Activated T-helper 9 cell treated with anti-CD3 and anti-CD28 coated beads, Interleukin-2, amount 50 U/mL, for 16 hours (primary cell): ENCODE results near the gene FBXO45.
"Not testable (repeated sequence)": the region's sequence is repeated elsewhere in the genome, so short reads cannot be mapped to it uniquely, and the experiment has no call there.

Experiments used
- DNase-seq: peaks from one replicate; pipeline ENCODE4 v3.0.0-alpha.2; 2020; ENCODE audit warnings: low read depth

Gene FBXO45

GRCh38 chr3:196619223-196619622 lies 50.8 kb downstream of the FBXO45 start:
- no peak for DNase-seq

GRCh38 chr3:196619627-196620026 lies 51.2 kb downstream of the FBXO45 start:
- DNase-seq = not testable (repeated sequence)

- DNase-seq = no peak
Observed at GRCh38 chr3:196620161-196620604, 51.7 kb downstream of the FBXO45 start.

DNA sequence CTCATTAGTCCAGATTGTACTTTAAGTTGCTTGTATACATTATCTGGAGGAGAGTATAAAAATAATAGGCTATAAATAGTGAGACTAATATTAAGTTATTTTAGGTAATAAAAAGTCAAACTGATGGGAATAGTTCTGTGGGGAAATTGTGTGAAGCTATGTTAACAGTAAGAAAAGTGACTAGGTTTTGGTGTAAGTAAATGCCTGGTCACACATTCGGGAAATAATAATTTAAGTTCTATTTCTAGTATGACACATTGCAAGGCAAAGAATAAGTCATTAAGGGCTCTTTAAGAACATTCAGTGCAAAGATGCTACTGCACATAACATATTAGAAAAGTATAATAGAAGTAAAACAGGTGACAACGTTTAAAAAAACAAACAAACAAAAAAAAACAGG lies 52.2 kb downstream of the FBXO45 start:
- DNase-seq = no peak

GRCh38 chr3:196621611-196622010 lies 53.2 kb downstream of the FBXO45 start:
- DNase-seq = no peak

DNA sequence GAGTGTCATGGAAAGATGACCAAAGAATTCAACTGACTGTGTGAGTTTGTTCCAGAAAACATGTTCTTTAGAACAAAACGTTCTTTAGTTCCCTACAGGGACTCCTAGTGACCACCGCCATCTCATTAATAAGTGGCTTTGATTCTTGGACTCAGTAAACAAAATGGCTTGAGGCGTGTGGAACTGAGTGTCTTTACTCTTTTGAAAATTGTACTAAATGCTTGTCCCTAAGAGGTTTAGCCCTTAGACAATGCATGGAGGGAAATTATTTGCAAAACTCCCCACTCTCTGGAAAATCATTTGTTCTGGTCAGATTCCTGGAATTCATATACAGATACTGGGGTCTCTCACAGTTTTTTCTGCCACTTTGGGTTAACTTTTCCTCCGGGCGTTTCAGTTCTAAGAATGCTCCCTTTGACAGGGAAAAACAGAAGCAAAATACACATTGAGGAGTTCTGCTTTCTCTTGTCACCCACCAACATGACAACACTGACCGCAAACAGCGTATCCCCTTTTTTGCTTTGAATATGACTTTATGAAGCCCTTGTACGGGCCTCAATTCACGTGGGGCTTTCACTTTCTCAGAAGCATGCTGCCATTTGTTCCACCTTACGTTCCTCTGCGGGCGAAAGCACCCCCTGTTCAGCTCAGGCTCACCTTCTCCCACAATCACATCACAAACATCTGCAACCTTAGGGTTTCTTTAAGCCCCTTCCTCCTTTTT lies 55.8 kb downstream of the FBXO45 start:
- DNase-seq = no peak

GRCh38 chr3:196624907-196625306 lies 56.4 kb downstream of the FBXO45 start:
- no peak for DNase-seq

DNA sequence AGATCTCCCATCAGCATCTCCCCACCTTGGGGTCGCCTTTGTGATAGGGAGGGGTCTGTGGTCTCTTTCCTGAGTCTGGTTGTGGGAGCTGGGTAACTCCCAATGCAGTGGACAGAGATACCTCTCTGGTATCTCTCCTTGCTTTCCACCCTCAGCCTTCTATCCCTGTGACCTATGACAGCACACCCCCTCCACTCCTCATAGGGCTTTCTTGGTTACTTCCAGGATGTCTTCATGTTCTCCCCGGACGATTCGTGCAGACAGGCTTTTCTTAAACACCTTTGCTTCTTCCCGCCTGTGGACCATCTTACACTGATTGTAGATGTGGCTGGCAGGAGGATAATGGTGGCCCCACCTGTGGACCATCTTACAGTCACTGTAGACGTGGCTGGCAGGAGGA lies 56.9 kb downstream of the FBXO45 start:
- DNase-seq = no peak

- DNase-seq = no peak
Observed at GRCh38 chr3:196627918-196628231, 59.4 kb downstream of the FBXO45 start.

GRCh38 chr3:196629228-196629627 lies 60.8 kb downstream of the FBXO45 start:
- DNase-seq = no peak

- DNase-seq = no peak
Observed at GRCh38 chr3:196631682-196632045, 63.2 kb downstream of the FBXO45 start.

DNA sequence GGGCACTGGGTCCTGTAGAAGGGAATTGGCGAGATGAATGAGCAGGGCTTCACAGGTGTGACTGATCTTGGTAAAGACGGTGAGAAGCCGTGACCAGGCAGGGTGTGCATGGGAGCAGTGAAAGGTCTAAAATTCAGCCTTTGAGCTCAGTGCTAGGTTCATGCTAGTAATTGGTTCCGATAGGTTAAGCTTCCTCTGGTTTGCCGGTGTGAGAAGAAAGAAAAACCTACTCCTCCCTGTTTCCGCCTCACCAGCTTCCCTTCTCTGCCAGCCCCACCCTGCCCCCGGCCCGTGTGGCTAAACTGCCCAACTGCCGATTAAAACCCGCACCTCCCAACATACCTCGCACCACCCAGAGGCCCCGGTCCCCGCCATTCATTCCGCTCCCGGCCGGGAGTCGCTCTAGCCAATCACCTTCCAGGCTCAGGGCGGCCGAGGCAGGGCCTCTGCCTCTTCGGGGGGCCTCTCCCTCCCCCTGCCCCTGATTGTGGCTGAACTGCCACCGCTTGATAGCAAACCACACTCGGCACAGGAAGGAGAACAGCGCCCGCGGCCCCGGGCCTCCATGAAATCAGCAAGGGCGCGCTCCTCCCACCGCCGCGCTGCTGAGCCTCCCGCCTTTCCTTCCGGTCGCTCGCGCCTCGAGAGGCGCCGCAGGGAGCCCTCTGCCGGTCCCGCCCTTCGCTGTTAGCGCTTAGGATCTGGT lies 63.7 kb downstream of the FBXO45 start:
- DNase-seq = peak; percentile 75

- no peak for DNase-seq
Observed at GRCh38 chr3:196633555-196634151, 65.2 kb downstream of the FBXO45 start.

- DNase-seq = no peak
Observed at GRCh38 chr3:196634224-196634623, 65.8 kb downstream of the FBXO45 start.

GRCh38 chr3:196634829-196635228 lies 66.4 kb downstream of the FBXO45 start:
- no peak for DNase-seq

DNA sequence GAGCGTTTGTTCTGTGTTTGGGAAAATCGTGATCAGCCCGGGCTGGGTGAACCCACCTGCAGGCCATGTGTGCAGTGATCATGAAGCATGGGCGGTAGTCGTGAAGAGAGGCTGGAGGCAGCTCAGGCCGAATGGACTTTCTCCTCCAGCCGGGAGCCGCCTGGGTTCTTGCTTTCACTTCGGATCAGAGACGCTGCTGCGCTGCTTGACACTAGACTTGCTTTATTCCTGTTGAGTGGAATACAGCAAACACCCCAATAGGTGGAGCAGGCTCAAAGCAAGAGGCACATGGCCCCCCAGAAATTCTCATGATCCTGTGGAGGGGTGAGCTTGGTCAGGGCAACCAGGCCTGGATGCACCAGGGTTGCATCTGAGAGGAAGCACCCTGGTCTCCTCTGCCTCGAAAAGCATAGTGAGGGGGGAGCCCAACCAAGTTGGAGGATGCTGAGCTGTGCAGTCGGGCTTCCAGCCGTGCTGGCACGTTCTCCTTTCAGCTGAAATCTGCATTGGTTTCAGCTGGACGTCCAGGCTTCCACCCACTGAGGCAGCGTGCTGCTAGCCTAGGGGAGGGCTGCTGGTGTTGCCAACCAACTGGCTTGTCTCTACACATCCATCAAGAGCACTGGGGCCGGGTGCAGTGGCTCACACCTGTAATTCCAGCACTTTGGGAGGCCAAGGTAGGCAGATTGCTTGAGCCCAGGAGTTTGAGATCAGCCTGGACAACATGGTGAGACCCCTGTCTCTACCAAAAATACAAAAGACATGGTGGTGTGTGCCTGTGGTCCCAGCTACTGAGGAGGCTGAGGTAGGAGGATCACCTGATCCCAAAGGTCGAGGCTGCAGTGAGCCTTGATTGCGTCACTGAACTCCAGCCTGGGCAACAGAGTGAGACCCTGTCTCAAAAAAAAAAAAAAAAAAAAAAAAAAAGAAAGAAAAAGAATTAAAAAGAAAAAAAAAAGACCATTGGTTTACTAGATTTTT lies 68.2 kb downstream of the FBXO45 start:
- DNase-seq = no peak

- not testable (repeated sequence) for DNase-seq
Observed at GRCh38 chr3:196637941-196638340, 69.5 kb downstream of the FBXO45 start.
